Ishikawa (cell line): ENCODE data around the gene PPP1R3C.

ENCODE experiments used
- CEBPB ChIP-seq: IDR thresholded peaks from 2 replicates; pipeline ENCODE4 v1.6.1; 2012
- CREB1 ChIP-seq: IDR thresholded peaks from 2 replicates; pipeline ENCODE4 v1.6.1; 2012; ENCODE audit warnings: low read depth
- EGR1 ChIP-seq: IDR thresholded peaks from 2 replicates; pipeline ENCODE4 v1.6.1; 2012
- EP300 ChIP-seq: IDR thresholded peaks from 2 replicates; pipeline ENCODE4 v1.6.1; 2012; ENCODE audit warnings: borderline replicate concordance
- FOXM1 ChIP-seq: IDR thresholded peaks from 2 replicates; pipeline ENCODE4 v1.6.1; 2012; ENCODE audit warnings: low read depth, borderline replicate concordance
- NFIC ChIP-seq: IDR thresholded peaks from 2 replicates; pipeline ENCODE4 v1.6.1; 2012
- RAD21 ChIP-seq: IDR thresholded peaks from 2 replicates; pipeline ENCODE4 v1.6.1; 2012; ENCODE audit warnings: low read depth
- TAF1 ChIP-seq: IDR thresholded peaks from 2 replicates; pipeline ENCODE4 v1.6.1; 2012; ENCODE audit warnings: low read depth, mild to moderate bottlenecking
- TCF12 ChIP-seq: IDR thresholded peaks from 2 replicates; pipeline ENCODE4 v1.6.1; 2012; ENCODE audit warnings: low read depth
- TEAD4 ChIP-seq: IDR thresholded peaks from 2 replicates; pipeline ENCODE4 v1.6.1; 2012
- YY1 ChIP-seq: IDR thresholded peaks from 2 replicates; pipeline ENCODE4 v1.6.1; 2012; ENCODE audit warnings: low read depth
- ZBTB7A ChIP-seq: IDR thresholded peaks from 2 replicates; pipeline ENCODE4 v1.6.1; 2012; ENCODE audit warnings: low read depth
- TF ChIP-seq, protein P1 (sequence below): IDR thresholded peaks from 2 replicates; pipeline ENCODE4 v1.6.1; 2012
- TF ChIP-seq, protein P2 (sequence below): IDR thresholded peaks from 2 replicates; pipeline ENCODE4 v1.6.1; 2012
- TF ChIP-seq, protein P3 (sequence below): IDR thresholded peaks from 2 replicates; pipeline ENCODE4 v1.6.1; 2012; ENCODE audit warnings: low read depth, mild to moderate bottlenecking

PPP1R3C gene

DNA sequence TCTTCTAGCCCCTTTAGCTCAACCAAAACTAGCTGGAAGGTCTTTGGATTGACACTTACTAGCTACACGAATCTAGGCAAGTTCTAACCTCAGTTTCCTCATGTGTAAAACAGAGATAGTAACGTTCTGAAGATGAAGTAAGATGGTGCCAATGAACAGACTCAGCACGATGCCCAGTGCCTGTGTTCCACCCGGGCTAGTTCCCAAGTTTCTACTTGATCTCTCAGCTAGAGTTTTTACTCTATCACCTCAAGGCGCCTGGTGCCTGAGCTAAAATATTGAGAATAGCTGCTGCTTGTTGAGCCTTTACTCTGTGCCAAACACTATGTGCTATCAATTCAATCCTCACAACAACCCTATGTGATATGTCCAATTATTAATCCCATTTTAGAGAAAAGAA, 1.4 kb upstream of the PPP1R3C start:
- TF ChIP-seq YY1, result no peak
- TF ChIP-seq EP300, result no peak
- no peak for TF ChIP-seq ZBTB7A
- no peak for TF ChIP-seq TEAD4

DNA sequence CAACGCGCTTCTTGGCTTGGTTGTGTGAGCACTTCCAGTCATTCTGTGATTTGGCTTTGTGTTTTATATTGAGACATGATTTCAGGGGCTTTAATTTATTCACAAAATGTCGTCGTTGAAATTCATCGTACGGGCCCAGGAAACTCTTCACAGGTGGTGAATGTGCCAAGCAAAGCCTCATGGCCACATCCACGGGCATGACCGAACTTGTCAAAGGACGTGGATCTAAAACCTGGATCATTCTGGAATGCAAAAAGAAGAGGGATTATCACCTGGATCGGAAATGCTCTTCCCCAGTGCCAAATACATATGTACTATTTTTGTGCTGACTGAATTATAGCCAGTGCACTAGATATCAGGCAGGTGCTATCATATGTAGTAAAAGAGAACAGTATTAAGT, 2.2 kb downstream of the PPP1R3C start:
- TF ChIP-seq EP300, result no peak
- TF ChIP-seq NFIC, result no peak
- no peak for TF ChIP-seq FOXM1
- no peak for TF ChIP-seq TEAD4
- TF ChIP-seq, protein P1, sequence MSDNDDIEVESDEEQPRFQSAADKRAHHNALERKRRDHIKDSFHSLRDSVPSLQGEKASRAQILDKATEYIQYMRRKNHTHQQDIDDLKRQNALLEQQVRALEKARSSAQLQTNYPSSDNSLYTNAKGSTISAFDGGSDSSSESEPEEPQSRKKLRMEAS, result no peak
- no peak for TF ChIP-seq YY1
- no peak for TF ChIP-seq ZBTB7A
- TF ChIP-seq, protein P2, sequence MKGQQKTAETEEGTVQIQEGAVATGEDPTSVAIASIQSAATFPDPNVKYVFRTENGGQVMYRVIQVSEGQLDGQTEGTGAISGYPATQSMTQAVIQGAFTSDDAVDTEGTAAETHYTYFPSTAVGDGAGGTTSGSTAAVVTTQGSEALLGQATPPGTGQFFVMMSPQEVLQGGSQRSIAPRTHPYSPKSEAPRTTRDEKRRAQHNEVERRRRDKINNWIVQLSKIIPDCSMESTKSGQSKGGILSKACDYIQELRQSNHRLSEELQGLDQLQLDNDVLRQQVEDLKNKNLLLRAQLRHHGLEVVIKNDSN, result no peak
- no peak for TF ChIP-seq TCF12
- no peak for TF ChIP-seq TAF1
- no peak for TF ChIP-seq RAD21
- TF ChIP-seq EGR1, result no peak
- TF ChIP-seq CEBPB, result no peak
- no peak for TF ChIP-seq CREB1
- TF ChIP-seq, protein P3, sequence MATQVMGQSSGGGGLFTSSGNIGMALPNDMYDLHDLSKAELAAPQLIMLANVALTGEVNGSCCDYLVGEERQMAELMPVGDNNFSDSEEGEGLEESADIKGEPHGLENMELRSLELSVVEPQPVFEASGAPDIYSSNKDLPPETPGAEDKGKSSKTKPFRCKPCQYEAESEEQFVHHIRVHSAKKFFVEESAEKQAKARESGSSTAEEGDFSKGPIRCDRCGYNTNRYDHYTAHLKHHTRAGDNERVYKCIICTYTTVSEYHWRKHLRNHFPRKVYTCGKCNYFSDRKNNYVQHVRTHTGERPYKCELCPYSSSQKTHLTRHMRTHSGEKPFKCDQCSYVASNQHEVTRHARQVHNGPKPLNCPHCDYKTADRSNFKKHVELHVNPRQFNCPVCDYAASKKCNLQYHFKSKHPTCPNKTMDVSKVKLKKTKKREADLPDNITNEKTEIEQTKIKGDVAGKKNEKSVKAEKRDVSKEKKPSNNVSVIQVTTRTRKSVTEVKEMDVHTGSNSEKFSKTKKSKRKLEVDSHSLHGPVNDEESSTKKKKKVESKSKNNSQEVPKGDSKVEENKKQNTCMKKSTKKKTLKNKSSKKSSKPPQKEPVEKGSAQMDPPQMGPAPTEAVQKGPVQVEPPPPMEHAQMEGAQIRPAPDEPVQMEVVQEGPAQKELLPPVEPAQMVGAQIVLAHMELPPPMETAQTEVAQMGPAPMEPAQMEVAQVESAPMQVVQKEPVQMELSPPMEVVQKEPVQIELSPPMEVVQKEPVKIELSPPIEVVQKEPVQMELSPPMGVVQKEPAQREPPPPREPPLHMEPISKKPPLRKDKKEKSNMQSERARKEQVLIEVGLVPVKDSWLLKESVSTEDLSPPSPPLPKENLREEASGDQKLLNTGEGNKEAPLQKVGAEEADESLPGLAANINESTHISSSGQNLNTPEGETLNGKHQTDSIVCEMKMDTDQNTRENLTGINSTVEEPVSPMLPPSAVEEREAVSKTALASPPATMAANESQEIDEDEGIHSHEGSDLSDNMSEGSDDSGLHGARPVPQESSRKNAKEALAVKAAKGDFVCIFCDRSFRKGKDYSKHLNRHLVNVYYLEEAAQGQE, result no peak

DNA sequence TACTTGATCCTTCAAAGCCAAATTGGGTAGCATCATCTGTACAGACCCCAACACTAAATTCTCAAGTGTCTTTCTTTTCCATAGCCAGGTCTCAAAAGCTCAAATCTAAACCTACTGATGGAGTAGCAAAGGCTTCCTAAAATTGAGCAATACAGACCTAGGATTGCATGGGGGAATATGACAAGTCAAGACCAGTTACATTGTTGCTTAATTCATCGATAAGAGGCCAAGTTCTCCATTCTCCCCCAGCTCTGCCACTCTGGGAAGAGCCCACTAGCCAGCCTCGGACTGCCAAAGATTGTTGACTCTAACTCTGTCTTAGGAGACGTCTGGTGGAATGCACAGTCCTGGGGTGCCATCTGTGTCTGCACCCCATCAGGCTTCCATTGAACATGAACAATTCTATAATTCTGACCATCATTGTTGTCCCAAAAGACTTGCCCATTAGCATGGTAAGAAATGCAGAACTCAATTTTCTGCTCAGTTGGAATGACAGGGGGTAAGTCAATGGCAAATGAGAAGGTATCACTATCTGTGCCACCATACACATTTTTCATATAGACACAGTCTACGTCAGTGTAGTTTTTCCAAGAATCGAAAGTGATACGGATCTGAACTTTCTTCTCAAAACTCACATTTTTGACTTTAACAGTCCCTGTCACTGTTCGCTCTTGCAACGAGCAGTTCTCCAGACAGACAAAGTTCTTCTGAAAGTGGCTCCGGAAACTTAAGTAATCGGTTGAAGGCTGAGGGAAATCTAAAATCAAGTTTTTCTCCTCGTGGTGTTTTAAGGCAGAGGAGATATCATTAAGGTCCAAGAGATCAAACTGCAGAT, 2.9 kb downstream of the PPP1R3C start:
- TF ChIP-seq FOXM1 (no peak), TEAD4 (no peak), RAD21 (no peak), TAF1 (no peak), EP300 (no peak), CEBPB (no peak)
- TF ChIP-seq, protein P3, result no peak
- TF ChIP-seq, protein P1, result no peak
- TF ChIP-seq, protein P2, result no peak

DNA sequence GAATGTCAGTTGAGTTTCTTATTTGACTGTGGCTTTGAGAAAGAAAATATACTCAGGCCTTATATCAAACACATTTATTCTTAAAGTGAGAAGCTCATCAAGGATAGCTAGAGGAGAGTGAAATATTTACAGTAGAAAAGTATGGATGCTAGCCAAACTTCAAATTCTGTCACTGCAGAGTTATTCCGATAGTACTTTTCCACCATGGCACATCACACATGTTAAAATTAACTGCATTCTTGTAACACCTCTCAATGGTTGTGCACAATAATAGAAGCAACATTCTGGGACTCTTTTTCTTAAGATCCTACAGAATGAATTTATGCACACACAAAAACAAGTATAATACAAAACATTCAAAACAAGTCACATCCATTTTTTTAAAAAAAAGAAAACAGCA, 4.5 kb downstream of the PPP1R3C start:
- TF ChIP-seq, protein P2, result no peak
- TF ChIP-seq CEBPB, result no peak
- TF ChIP-seq, protein P3, result no peak
- no peak for TF ChIP-seq TAF1
